GM19328 (cell line): ENCODE results near the gene CCDC68.

Experiments
- ATAC-seq: cut with Tn5 transposase; IDR thresholded peaks from one replicate; pipeline ENCODE4 v1.9.1; 2021; ENCODE audit warnings: mild to moderate bottlenecking, moderate library complexity; ENCODE audit not compliant: unreplicated experiment

CCDC68 gene

DNA sequence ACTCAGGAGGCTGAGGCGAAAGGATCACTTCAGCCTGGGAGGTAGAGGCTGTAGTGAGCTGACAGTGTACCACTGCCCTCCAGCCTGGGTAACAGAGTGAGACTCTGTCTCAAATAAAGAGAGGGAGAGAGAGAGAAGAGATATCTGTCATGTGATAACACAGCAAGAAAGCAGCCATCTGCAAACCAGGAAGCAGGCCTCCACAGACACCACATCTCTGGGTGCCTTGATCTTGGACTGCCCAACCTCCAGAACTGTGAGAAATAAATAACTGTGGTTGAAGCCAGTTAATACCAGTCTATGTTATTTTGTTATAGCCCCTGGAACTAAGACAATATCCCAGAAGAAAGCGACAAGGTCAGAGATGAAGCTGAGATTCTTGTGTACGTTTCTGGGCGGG is 2.6 kb upstream of the CCDC68 start:
- ATAC-seq: no peak

DNA sequence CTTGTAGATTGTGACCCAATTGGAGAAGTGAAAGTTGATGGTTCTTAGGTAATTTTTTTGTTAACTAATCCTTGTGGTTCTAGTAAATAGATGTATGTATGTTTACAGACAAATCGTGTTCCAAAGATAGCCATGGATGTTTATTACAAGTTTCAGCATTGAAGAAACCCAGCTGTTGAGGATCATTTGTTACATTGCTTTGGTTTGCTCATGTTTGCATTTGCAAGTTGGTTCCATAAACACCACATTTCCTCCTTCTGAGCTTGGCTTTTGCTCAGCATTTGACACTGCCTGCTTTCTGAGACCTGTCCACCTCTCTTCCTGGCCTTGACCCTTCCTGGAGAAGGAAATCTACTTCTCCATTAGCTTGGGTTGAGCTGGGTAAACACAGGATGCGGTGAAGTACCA is 1.8 kb upstream of the CCDC68 start:
- no peak for ATAC-seq

DNA sequence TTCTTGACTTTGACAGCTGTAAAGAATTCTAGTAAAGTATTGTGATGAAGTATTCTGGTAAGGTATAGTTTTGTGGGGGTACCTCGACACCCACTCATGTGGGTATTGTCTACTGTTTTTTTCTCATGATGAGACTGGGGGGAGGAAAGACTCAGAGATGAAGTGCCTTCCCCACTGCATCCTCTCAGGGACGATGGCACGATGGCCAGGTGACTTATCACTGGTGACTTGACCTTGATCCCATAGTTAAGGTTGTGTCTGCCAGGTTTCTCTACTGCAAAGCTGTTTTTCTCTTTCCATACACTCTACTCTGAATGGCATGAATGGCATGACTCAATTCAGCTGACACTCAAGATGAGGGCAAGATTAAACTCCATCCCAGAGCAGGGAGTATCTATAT is 936 bp upstream of the CCDC68 start:
- ATAC-seq: no peak

DNA sequence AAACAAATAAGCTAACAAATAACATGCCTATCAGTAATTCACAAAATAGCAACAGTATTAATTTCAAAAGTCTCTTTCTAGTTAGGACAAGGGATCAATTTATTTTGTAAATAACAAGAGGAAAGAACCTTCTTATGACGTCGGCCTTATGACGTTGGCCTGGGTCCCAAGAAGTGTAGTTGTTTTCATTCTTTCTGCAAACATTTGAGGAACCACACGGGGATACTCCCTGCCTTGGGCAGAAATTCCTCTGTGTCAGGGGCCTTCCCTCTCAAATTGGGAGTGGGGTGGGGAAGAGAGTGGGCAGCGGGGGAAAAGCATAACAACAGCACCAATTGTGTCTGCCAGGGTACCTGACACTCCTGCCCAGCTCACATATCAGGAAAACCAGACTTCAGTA is 1.3 kb downstream of the CCDC68 start:
- ATAC-seq: no peak

DNA sequence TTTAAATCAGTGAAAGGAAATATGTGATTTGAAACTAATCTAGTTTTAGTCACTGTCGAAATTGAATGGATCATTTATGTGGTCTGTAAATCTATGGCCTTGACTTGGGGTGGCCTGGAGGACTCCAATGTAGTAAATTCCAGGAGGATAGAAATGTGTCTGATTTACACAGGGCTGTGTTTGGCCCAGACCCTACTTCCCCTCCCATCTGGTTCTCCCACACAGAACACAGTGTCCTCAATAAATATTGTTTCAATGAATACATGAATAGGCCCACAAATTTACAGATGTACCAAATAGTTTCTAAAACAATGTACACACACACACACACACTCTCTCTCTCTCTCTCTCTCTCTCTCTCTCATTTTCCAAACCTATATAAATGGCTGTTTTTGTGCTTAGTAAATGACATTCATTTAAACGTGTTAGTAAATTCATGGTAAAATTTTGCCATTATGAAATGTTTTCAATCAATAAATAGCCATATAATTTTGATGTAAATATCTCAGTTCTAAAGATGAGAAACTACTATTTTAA is 1.9 kb downstream of the CCDC68 start:
- no peak for ATAC-seq

DNA sequence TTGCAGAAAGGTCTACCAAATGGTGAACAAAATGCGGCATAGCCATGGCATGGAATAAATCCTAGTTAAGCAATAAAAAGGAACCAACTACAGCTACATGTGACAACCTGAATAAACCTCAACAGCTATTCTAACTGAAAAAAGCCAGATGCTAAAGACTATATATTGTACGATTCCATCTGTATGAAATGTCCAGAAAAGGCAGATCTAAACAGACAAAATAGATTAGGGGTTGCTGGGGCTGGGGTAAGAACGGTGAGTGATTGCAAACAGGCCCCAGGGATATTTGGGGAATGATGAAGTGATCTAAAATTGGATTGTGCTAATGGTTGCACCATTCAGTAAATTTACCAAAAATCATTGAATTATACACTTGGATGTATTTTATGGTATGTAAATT is 2.8 kb downstream of the CCDC68 start:
- ATAC-seq: no peak

DNA sequence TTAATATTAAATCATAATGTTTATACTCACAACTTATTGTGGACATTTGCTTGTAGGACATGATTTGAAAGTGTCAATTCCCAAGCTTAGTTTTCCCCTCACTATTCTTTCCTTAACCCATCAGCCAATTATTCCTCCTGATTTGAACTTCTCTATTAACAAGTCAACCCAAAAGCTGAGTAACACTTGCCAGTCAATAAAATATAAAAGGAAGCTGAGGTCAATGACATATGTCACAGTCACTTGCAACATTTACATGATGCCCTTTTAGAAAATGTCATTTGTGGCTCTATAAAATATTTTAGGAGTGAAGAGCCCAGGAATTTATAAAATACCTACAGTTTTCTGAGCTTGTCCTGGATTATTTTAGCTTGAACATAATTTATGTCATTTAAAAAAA is 7.2 kb downstream of the CCDC68 start:
- ATAC-seq: no peak

DNA sequence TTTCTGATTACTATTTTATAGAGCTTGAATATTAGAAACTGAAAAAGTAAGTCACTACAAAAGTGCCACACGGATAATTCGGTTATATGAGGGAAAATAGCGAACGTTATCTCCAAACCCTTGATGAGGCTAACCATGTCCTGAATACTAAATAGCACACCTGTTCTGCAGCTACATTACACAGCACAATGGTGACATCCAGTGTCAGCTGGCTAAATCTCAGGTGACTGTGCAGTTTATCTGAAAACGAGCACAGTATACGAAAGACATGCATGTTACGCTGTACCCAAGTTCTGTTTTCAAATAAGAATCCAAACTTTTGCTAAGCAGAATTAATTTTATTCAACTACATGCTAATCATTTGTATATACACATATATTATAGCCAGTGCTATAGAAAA is 9.0 kb downstream of the CCDC68 start:
- no peak for ATAC-seq

DNA sequence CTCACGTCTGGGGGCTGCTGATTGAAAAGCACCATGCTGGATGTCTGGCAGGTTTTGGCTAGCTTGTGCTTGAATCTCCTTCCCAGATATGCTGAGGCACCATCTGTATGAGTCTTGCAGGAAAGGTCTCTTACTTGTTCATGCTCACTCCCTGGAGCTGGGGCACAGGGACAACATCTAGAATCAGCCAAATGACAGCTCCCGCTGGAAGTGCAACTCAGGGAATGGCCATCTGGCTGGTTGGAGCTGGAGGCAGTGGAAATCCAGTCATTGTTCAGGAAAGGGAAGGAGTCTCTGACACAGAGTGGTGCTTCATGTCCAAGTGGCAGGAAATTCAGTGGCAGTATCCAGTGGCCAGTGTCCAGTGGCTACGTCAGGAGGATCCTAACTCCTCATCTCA is 9.7 kb downstream of the CCDC68 start:
- ATAC-seq: no peak

DNA sequence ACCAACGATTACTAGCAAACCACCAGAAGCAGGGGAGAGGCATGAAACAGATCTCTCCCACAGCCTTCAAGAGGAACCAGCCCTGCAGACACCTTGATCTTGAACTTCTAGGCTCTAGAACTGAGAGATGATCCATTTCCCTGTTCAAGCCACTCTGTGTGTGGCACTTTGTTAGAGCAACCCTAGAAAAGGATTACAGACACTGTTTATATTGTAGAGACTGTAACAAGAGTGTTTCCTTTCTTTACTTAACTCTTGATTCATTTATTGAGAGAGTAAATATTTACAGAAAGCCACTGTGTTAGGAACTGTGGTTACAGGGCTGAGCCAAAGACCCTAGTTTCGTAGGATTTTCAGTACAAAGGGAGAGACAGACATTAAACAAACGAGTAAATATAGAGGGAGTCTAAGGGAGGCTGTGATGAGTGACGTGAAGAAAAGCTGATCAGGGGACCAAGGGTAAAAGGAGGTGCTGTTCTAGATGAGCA is 10.9 kb downstream of the CCDC68 start:
- ATAC-seq: no peak

DNA sequence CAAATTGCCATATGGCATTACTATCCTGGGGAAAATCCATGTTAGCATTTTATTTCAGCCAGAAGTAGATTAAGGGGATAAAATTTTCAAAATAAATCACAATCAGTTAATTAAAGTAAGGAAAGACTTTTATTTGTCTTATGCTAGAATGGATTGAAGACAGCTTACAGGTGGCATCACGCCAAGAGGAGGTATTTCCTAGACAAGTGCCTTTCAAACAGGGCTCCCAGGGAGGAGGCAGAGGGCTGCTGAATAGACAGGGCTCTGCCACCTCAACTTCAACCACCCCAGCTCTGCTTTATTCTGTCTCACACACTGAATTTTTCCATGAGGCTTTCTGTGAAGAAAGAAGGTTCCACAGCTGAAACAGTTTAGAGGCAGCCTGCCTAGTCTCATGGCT is 12.2 kb downstream of the CCDC68 start:
- ATAC-seq: no peak

DNA sequence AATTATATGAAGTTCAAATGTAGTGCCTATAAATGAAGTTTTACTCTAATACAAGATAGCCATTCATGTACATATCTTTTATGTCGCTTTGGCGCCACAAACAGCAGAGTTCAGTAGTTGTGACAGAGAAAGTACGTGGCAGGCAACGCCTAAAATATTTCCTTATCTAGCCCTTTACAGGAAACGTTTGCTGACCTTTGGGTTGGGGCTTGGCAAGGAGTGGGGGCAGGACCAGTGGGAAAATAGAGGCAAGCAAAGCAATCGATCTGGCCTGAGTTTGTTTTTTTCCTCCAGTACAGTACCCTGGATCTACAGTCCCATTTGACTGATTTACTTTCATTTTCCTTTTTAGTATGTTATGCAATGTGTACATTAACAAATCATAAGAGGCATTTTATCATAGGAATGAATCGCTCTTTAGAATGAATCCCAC is 13.1 kb downstream of the CCDC68 start:
- peak; percentile 77 for ATAC-seq

DNA sequence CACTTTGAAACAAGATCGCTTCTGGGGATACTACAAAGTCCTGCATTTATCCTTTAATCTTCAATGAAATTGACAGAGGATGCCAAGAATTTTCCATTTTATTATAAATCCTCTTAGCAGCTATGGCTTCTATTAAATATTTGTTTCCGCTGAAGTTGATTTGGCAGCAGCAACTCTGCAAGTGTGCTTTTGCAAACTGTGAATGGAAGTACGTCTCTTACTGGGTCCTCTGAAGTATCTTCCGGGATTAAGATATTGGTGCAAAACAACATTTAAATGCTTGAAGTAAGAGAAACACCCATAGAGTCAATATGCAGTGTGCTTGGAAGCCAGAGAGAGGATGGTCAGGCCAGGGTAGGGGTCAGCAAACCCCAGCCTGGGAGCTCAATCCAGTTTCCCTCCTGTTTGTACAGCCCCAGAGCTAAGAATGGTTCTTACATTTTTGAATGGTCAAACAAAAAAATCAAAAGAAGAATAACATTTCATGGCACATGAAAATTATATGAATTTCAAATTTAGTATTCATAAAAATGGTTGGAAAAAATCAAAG is 13.6 kb downstream of the CCDC68 start:
- no peak for ATAC-seq

DNA sequence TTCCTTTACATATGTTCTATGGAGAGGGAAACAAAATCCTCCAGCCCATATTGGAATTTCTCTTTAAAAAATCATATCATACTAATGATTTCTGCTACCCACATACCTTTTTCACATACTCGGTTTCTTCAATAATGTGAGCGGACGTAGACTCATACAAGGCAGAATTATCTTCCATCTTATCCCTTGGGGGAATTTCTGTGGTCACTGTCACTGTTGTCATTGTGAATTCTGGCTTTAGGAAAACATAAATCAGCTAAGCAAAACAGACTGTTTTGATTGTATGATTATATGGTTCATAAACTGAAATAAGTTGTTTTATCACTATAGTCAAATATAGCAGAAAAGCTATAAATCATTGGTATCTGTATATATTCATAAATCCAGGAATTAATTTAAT is 16.7 kb downstream of the CCDC68 start:
- no peak for ATAC-seq

DNA sequence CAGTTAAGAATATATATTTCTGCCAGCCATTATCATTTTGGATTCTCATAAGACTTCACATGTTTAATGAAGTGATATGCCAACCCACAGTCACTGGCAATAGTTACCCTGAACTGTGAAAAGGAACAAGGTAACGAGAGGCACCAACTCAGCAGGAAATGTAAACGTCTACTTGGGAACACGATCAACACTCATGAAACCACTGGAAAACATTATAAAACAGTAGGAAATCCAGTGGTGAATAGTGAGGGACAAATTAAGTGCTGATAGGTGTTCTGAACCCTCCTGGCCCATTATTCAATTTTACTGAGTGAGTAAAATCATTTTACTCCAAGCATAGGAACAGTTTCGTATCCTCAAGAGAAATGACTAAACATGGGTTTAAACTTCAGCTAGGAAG is 17.1 kb downstream of the CCDC68 start:
- ATAC-seq: no peak

DNA sequence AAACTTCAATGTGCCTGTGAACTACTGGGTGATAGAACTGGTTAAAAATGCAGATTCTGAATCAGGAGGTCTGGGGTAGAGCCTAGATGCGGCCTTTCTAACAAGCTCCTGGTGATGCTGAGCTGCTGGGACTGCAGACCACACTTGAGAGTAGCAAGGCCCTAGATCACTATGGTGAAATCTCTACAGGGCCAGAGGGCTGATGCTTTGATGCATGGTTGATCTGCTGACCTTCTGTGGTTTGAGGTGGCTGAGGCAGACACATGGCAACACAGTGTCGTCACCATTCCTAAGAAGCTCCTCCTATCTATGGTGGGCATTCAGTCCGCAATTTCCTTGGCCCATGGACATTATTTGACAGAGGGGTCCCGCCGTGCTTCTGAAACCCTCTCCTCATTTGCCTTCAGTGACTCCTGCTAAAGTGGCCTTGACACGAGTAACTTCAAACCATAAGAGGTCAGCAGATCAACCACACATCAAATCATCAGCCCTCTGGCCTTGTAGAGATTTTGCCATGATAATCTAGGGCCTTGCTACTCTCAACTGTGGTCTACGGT is 19.8 kb downstream of the CCDC68 start:
- ATAC-seq: no peak

DNA sequence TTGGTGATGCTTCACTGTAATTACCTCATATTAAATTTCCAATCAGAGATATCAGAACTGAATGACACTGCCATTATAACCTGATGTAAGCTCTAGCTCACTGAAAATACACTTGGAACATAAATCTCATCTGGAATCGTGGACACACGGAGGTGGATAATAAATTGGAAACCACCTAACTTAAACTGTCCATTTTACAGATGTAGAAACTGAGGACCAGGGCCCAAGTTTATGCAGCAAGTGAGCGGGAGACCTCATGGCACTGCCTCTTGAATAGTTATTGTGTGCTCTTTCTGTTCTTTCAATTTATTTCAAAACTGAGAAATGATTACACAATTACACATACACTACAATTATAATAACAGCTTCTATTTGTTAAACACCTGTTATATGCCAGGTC is 20.8 kb downstream of the CCDC68 start:
- no peak for ATAC-seq

DNA sequence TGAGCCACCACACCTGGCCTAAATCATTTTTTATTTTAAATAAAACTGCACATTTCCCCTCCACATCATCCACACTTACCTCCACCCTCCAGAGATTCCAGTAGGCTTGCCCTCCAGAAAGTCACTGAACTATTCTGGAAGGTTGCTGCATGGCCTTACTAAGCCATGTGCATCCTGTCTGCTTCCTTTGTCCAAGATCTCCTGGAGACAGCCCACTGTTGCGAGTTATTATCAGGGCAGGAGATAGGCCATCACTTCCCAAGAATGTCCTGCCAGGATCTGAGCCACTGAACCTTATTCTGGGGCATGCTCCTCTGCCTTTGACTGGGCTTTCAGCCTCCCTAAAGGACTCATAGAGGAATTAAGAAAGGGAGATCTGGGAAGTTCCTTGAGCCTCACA is 26.8 kb downstream of the CCDC68 start:
- no peak for ATAC-seq

DNA sequence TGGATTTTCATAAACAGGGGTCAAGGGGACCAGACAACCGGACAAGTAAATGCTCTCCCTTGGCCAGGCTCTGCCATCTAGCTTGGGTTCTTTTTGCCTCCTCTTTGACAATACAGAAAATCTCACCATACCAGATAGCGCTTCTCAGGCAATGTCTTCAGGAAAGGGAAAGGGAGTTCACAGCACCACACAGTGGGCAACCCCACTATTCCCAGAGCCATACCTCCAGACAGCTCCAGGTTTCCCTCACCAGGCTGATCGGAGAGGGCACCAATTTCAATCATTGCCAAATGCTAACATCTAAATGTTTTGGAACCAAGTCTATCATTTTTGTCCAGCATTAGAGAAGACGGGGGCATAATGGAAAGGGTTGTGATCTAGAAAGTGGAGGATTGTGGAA is 28.1 kb downstream of the CCDC68 start:
- ATAC-seq: no peak

DNA sequence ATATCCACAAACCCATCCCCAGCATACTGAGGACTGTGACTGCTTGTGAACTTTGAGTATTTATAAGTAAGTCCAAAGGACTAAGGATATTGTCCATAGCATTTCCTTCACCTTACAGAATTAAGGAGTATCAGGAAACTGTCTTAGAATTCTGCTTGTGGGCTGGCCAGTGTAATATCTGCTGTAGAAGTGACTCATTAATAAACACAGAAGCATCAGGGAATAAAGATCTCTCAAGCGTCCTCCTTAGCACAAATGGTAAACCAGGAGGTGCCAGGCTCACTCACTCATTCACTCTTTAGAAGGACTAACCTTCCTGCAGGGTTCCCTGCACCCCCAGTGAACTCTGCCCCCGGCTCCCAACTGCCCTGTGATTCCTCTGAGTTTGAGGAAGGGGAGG is 31.0 kb downstream of the CCDC68 start:
- no peak for ATAC-seq

DNA sequence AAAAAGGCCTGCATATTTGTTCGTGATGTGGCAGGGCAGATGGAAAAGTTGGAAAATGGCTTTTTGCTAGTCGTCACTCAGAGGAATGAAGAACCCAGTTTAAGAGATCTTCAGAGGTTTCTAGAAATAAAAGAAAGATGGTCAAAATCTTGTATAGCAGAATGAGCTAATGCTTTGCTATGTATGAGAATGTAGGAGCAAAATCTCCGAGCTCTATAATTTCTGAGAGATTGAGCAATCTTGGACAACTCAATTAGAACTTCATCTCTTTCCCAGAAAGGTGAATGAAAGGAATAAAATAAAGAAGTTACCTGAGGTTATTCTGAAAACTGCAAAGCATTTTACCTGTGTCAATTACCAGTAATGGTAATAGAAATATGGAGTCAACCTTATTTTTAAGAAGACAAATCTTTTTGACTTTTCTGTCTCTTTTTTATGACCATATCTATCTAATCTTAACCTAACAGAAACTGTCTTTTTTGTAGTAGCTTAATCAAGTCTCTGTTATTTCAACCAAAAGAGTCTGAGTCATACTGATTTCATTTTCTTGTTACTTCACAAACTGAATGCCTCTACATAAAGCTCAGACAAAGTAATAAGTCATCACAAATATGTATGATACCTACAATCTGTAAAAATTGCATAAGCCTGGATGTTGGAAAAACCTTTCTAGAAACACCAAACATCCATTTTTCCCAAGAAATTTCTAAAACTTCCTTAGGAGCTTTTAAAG is 32.5 kb downstream of the CCDC68 start:
- no peak for ATAC-seq

DNA sequence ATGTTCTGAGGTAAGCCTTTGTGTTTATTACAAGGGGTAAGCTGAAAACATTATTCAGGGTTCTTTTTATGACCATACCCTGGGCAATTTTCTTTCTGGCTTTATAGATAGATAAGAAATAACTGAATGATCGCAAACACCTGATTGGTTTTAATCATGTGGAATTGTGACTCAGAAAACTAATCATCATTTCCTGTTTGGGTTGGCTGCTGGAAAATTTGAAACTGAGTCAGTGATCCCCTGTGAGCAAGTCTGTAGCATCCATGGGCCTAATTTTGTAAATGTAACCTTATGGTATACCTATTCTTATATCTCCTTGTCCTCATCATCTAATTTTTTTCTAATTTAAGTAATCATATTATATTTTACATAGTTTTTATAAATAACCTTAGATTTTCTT is 34.3 kb downstream of the CCDC68 start:
- no peak for ATAC-seq
